Ramos (cell line): Measurements from ENCODE around the gene ESX1.
"Not testable (repeated sequence)": the region's sequence is repeated elsewhere in the genome, so short reads cannot be mapped to it uniquely, and the experiment has no call there.

Source experiments
- in situ Hi-C: fragments of 300-500 bp; cut with MboI; formaldehyde crosslinking; loops from one replicate; pipeline ENCODE4 v1.14.3; 2022; ENCODE audit warnings: low sequenced_read_pairs; ENCODE audit not compliant: unreplicated experiment

ESX1 gene

DNA sequence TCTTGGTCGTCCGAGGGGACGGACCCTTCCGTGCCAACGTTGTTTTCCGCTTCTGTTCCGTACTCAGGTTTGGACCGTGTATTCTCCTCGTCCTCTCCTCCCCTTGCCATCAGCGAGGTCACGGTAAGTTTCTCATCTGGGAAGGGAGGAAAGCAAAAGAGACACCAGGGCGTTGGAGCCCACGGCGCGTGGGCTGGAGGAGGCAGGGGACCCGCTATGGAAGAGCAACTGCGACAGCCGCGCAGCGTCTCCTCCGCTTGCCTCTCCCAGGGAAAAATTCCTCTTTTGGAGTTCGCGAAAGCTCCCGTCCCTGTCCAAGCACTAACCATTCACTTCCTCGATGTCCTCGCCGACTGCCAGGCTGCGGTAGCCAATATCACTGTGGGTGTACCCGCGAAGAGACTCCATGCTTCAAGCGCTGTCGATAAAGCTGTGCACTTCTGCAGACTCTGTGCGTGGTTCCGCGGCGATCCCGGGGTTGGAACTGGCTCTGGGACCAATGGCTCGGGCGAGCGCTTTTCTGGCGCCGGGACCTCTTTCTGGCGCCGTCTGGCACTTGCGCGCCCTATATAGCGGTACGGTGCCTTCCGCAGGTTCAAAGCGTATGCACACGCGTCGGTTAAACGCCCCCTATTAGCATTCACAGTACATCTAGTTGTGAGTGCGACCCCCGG is at the start of gene ESX1:
ESX1 (minus strand) TSS at position 492 of the 674 bp plus-strand sequence; CDS start at position 408, 84 bp downstream.
- in situ Hi-C loops = no loop called here

DNA sequence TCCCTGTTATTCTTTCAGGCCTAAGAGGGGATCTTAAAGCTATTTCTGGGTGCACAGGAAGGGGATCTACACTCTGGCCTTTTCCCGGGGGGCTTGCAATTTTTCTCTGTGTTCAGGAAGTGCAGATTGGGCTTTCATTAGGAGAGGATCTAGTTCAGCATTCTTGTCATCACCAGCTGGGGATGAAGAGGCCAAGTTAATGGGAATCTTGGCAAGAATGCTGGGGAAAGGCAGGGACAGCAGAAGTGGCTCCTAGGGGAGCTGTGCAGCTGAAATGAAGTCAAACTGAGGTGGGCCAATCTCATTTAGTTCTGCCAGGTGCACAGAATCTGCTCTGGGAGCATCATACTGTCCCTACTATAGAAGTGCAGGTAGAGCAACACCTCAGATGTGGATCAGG is 40.9 kb upstream of the ESX1 start:
- in situ Hi-C loops = no loop called here

DNA sequence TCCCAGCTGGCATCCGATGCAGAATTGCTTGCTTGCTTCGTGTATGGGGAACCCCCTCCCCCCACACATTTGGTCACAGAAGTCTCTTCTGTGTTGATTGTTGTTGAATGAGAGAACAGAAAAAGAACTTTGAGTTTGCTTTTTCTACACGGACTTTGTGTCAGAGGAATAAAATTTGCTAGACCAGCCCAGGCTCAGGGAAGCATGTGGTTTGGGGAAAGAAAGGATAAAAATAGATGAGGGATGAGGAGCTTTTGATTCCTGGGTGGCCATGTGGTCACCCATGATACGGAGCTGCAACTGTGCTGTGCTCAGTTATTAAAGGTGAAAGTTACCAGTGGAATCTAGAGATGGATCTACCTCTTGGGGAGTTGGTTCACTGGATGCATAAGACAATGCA is 34.2 kb upstream of the ESX1 start:
- in situ Hi-C loops = no loop called here

DNA sequence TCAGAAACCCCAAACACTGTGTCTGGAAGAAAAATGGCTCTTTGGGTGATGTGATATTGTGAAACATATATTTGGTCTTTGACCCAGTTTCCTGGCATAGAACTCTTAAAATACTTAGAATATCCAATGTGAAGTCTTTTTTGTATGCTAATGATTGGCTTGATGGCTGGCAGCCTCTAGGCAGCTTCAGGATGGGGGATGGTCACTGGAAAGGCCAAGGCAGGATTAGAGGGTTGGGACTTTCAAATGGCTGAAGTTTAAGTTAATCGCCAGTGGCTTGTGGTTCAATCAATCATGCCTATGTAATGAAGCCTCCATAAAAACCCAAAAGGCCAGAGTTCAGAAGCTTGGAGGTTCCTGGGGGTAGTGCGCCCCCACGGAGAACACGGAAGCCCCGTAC is 33.5 kb upstream of the ESX1 start:
- in situ Hi-C loops = no loop called here

- in situ Hi-C loops = no loop called here
These were observed 30.5 kb upstream of the ESX1 start for GRCh38 chrX:104285201-104285600.

DNA sequence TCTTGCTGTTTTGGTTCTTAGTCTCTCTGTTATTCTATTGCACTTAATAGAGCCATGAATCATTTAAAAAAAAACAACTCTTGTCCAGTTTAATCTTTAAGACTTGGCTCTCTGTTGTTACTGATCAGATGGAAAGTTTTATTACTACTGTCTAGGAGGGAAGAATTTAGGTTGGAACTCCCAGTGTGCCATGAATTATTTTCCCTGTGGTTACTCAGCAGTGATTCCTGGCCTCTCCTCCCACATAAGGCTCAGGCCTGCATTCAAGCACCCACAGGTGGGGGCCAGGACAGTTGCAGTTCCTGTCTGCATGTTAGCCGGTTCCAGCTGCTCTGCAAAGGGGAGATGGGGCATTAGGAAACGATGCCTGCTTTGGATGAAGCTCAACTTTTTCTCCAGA is 29.8 kb upstream of the ESX1 start:
- in situ Hi-C loops = no loop called here

DNA sequence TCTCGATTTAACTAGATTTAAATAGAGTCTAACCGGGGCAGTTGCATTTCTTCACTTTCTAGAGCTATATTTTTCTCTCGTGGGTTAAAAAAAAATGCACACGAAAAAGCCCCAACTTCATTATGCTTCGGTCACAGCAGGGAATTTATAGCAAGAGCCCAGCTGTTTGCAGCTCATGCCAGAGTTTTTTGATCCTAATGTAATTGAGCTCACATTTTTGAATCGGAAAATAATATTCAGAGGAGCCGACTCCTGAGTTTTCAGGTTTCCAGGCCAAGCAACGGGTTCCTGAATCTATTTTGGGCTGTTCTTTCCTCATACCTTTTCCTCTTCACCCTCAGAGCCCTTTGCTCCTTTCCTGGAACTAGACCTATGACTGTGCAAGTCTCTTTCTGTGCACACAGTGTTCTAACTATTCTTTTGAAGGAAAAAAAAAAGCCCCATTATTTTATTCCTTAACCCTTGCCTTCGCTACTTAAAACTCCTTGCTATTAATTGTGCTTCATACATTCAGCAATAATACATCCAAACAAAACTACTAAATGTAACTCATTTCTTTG is 27.5 kb upstream of the ESX1 start:
- in situ Hi-C loops = no loop called here

- in situ Hi-C loops = no loop called here
These were observed 26.8 kb upstream of the ESX1 start for GRCh38 chrX:104281564-104281963.

DNA sequence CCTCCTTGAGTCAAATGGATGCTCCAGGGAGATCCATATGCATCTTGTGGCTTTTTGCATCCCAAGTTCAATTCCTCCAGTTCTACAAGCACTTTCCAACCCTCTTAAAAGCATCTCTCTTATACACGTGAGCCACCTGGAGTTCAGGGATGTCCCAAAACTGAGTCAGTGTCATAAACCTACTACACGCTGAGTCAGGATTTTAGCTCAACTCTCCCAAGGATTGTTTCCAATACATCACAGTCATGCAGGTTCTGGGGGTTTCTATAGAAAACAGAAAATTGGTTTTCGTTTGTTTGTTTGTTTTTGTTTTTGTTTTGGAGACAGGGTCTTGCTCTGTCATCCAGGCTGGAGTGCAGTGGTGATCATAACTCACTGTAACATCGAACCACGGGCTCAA is 25.9 kb upstream of the ESX1 start:
- in situ Hi-C loops = no loop called here

DNA sequence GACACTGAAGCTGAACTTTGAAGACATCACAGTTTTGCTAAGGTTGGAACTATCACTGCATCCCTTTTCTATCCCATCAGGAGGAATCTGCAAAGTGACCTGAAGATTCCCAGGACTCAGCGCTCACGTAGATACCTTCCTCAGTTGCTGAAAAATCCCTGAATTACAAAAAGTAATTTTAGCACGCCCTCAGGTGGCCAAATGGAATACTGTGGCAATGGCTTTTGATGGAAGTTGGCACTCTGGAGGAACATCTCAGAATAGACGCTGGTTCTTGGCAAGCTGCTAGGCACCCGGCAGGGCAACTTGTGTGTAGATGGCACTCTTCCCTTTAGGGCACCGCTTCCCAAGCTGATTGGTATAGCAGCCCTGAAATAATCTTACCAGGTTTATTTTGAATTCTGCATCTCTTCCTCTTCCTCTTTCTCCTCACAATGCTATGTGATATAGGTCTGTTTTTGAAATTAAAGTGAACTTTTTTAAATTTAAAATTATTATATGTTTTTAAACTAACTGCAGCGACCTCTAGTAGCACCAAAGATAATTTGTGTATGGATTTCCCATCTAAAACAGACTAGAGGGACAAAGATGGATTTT is 16.3 kb upstream of the ESX1 start:
- in situ Hi-C loops = no loop called here

GRCh38 chrX:104270212-104270611 is 15.5 kb upstream of the ESX1 start:
- in situ Hi-C loops = no loop called here

DNA sequence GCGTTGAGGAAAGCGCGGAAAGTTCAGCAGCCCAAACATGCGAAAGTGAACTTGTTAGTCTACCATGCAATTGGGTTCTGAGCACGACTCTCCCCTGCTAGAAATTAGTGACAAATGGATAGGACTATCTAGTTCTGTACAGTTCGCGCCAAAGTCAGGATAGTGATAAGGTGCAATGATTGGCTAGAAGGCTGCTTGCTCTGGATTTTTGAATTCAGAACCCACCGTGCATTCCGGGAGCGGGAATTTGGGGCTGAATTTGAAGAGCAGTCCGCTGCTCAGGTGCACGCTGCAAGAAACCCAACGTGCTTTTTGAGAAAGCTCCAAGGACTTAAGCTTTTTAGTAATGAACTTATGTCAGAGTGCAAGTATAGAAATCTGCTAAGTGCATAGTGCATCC is 732 bp upstream of the ESX1 start:
- in situ Hi-C loops = no loop called here

GRCh38 chrX:104253567-104254441 is 929 bp downstream of the ESX1 start:
- in situ Hi-C loops = no loop called here

GRCh38 chrX:104250470-104250869 is 4.3 kb downstream of the ESX1 start:
- in situ Hi-C loops = no loop called here

GRCh38 chrX:104230060-104230459 is 24.7 kb downstream of the ESX1 start:
- in situ Hi-C loops = not testable (repeated sequence)

- in situ Hi-C loops = no loop called here
These were observed 43.5 kb downstream of the ESX1 start for GRCh38 chrX:104211187-104211586.

DNA sequence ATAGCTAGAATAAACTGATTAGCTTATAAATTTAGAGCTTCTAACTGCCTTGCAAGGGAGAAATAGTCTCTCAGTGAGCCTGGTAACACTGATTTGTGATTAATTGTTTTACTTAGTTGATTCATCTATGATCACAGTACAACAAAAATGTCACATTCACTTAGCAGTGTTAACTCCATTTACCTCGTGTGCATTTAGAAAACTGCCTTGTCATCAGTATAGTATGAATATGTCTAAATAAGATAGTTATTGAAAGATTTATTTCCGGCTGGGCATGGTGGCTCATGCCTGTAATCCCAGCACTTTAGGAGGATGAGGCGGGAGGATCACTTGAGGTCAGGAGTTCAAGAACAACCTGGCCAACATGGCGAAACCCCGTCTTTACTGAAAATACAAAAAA is 49.2 kb downstream of the ESX1 start:
- in situ Hi-C loops = no loop called here
